Measurements from ENCODE around the gene PLPP1.
A peak's percentile ranks its signal among the peaks of the same experiment; 100 is the strongest.
"Not testable (repeated sequence)": the region's sequence is repeated elsewhere in the genome, so short reads cannot be mapped to it uniquely, and the experiment has no call there.

PLPP1 gene

DNA sequence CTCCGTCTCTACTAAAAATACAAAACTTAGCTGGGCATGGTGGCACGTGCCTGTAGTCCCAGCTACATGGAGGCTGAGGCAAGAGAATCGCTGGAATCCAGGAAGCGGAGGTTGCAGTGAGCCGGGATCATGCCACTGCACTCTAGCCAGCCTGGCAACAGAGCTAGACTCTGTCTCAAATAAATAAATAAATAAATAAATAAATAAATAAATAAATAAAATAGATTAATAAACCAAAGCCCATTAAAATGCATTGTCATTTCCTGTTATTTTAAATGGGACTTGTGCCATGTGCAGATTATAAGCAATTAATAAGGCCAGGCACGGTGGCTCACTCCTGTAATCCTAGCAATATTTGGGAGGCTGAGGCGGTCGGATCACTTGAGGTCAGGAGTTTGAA lies 2.6 kb upstream of the PLPP1 start:
- H3K27ac Mint-ChIP-seq; H3K36me3 Mint-ChIP-seq (ENCODE audit: low read depth); H3K4me3 Mint-ChIP-seq; H3K9me3 Mint-ChIP-seq; intact Hi-C loops (cut with micrococcal nuclease): not testable (repeated sequence)
- Mint-ChIP-seq H3K27me3 (peaks cover 30% of the 10 kb centered on the region), H3K4me1 (ENCODE audit: low read depth) (peaks cover 39% of the 10 kb centered on the region)

- Mint-ChIP-seq H3K27me3 (peaks cover 33% of the 10 kb centered on the region), H3K9me3 (no peaks in the 10 kb centered on the region), H3K36me3 (ENCODE audit: low read depth) (no peaks in the 10 kb centered on the region), H3K4me3 (peak overlapping the region; percentile 85), H3K4me1 (ENCODE audit: low read depth) (peaks cover 32% of the 10 kb centered on the region), H3K27ac (peak overlapping the region; percentile 74)
- intact Hi-C loops (cut with micrococcal nuclease), result no loop called here
These were observed 588 bp upstream of the PLPP1 start for GRCh38 chr5:55535199-55535905.

DNA sequence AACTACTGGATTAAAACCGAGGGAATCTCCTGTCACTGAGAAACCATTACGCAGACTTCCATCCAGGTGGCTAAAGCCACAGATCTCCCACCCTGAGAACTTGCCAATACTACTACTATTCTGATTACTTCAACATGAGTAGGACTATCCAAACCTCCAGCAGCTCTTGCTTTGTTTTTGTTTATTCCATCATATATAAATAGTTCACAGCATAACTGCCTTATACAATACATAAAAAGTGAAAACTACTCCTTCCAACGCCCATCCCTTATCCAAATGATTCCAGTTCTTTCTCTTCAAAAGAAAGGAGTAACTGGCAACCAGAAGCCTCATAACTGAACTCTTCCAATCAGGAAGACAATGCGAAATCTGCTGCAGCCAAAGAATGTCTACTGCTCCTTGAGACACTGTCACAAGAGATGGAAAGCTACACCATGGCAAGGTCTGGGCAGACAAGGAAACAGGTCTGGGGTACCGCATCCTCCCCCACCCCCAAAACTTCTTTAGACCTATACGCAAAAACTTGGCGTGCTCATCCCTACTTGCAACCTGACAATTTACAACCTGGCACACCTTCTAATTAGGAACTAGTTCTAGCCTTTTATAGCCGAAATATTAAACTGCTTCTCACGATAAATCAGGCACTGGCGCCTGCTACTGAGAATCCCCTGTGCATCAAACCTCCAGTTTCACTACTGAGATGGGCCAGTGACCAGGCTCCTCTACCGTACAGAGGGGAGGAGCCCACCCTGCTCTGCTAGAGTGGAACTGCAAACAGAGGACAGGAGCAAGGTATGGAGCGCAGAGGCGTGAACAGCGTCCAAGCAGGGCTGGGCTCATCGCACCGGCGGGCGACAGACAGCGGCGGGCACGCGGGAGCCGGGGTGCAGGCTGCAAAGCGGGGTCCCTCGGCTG lies 986 bp downstream of the PLPP1 start:
- peak overlapping the region; percentile 85 for H3K4me3 Mint-ChIP-seq
- peaks cover 24% of the 10 kb centered on the region for H3K4me1 Mint-ChIP-seq (ENCODE audit: low read depth)
- H3K9me3 Mint-ChIP-seq, result no peaks in the 10 kb centered on the region

GRCh38 chr5:55530669-55531068 lies 4.1 kb downstream of the PLPP1 start:
- no peaks in the 10 kb centered on the region for H3K9me3 Mint-ChIP-seq
- H3K4me3 Mint-ChIP-seq, result no peak overlapping the region
- intact Hi-C loops (cut with micrococcal nuclease), result no loop called here
- H3K36me3 Mint-ChIP-seq (ENCODE audit: low read depth), result no peaks in the 10 kb centered on the region
- H3K27ac Mint-ChIP-seq, result no peak overlapping the region
- H3K27me3 Mint-ChIP-seq, result peaks cover 34% of the 10 kb centered on the region
- H3K4me1 Mint-ChIP-seq (ENCODE audit: low read depth), result peaks cover 20% of the 10 kb centered on the region

More for the DNA sequence above, 986 bp downstream of the PLPP1 start:
- peak overlapping the region; percentile 74 for H3K27ac Mint-ChIP-seq
- H3K27me3 Mint-ChIP-seq, result peaks cover 33% of the 10 kb centered on the region
- intact Hi-C loops (cut with micrococcal nuclease), result no loop called here
- no peaks in the 10 kb centered on the region for H3K36me3 Mint-ChIP-seq (ENCODE audit: low read depth)

GRCh38 chr5:55524816-55525215 lies 9.9 kb downstream of the PLPP1 start:
- intact Hi-C loops (cut with micrococcal nuclease), result no loop called here
- H3K36me3 Mint-ChIP-seq (ENCODE audit: low read depth), result no peaks in the 10 kb centered on the region
- H3K27ac Mint-ChIP-seq, result no peak overlapping the region
- H3K4me3 Mint-ChIP-seq, result no peak overlapping the region
- H3K27me3 Mint-ChIP-seq, result peaks cover 9% of the 10 kb centered on the region
- no peaks in the 10 kb centered on the region for H3K4me1 Mint-ChIP-seq (ENCODE audit: low read depth)
- H3K9me3 Mint-ChIP-seq, result no peaks in the 10 kb centered on the region

- Mint-ChIP-seq H3K36me3 (ENCODE audit: low read depth) (no peaks in the 10 kb centered on the region), H3K4me3 (no peak overlapping the region), H3K27ac (no peak overlapping the region), H3K4me1 (ENCODE audit: low read depth) (no peaks in the 10 kb centered on the region), H3K27me3 (peaks cover 9% of the 10 kb centered on the region), H3K9me3 (no peaks in the 10 kb centered on the region)
- intact Hi-C loops (cut with micrococcal nuclease), result no loop called here
These were observed 11.5 kb downstream of the PLPP1 start for GRCh38 chr5:55523293-55523692.

DNA sequence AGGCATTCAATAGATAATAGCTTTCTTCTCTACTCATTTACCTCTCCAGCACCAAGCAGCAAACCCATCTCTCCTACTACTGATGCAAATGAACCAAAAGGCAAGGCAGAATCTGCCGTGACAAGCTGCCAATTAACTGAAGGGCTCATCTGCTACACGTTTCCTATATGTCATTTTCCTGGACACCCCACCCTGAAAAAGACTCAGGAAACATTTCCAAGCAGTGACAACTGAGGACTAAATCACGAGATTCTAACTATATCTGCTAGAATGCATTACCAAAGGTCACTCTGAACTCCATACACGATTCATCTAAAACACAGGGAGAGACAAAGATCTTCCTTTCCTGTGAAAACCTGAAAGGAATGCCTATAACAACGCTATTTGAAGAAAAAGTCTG lies 12.9 kb downstream of the PLPP1 start:
- Mint-ChIP-seq H3K36me3 (ENCODE audit: low read depth) (no peaks in the 10 kb centered on the region), H3K27me3 (peaks cover 9% of the 10 kb centered on the region), H3K9me3 (no peaks in the 10 kb centered on the region), H3K27ac (no peak overlapping the region), H3K4me1 (ENCODE audit: low read depth) (no peaks in the 10 kb centered on the region), H3K4me3 (no peak overlapping the region)
- intact Hi-C loops (cut with micrococcal nuclease), result no loop called here

DNA sequence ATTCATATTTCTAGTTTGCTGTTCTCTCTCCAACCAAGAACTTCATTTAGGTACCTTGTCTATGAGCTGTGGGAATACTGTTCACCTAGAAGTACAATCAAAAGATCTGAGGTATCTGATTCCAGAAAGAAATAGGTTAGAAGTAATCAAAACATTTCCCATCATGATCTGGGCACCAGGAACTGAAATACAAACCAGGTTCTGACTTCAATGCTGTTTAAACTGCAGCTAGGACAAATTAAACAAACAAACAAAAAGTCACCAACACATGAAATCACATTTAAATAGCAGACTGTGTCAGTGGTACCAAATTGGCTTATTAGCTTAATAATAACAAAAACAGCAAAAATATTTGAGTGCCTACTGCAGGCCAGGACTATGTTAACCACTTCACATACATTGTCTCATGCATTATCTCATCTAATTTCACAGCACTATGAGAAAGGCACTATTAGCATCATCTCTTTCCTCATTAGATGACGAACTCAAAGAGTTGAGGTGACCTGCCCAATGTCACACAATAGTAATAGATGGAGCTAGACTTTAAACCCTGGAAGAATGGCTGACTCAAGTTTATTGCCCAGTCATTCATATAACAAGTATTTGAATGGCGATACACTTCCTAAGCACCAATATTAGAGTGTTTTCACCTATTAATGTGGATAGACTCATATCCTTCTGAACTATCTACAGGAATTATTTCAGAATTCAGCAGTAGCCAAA lies 14.5 kb downstream of the PLPP1 start:
- no peaks in the 10 kb centered on the region for H3K9me3 Mint-ChIP-seq
- H3K27ac Mint-ChIP-seq, result no peak overlapping the region
- intact Hi-C loops (cut with micrococcal nuclease), result no loop called here
- peaks cover 3% of the 10 kb centered on the region for H3K27me3 Mint-ChIP-seq
- no peaks in the 10 kb centered on the region for H3K36me3 Mint-ChIP-seq (ENCODE audit: low read depth)
- H3K4me1 Mint-ChIP-seq (ENCODE audit: low read depth), result no peaks in the 10 kb centered on the region
- no peak overlapping the region for H3K4me3 Mint-ChIP-seq

GRCh38 chr5:55518831-55519390 lies 15.9 kb downstream of the PLPP1 start:
- H3K27me3 Mint-ChIP-seq, result peaks cover 3% of the 10 kb centered on the region
- no peaks in the 10 kb centered on the region for H3K4me1 Mint-ChIP-seq (ENCODE audit: low read depth)
- H3K4me3 Mint-ChIP-seq, result no peak overlapping the region
- no peaks in the 10 kb centered on the region for H3K9me3 Mint-ChIP-seq
- H3K36me3 Mint-ChIP-seq (ENCODE audit: low read depth), result no peaks in the 10 kb centered on the region
- intact Hi-C loops (cut with micrococcal nuclease), result no loop called here
- no peak overlapping the region for H3K27ac Mint-ChIP-seq

DNA sequence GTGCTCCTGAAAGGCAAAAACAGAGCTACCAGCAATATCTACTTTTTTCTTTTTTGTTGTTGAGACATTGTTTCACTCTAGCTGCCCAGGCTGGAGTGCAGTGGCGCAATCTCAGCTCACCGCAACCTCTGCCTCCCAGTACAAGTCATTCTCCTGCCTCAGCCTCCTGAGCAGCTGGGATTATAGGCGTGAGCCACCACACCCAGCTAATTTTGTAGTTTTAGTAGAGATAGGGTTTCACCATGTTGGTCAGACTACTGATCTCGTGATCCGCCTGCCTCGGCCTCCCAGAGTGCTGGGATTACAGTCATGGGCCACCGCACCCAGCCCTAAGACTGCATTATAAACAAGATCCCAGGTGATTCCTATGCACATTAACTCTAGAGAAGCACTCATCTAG lies 17.0 kb downstream of the PLPP1 start:
- Mint-ChIP-seq H3K4me1 (ENCODE audit: low read depth) (no peaks in the 10 kb centered on the region), H3K9me3 (no peaks in the 10 kb centered on the region), H3K27ac (no peak overlapping the region), H3K27me3 (peaks cover 3% of the 10 kb centered on the region), H3K4me3 (no peak overlapping the region), H3K36me3 (ENCODE audit: low read depth) (no peaks in the 10 kb centered on the region)
- intact Hi-C loops (cut with micrococcal nuclease), result no loop called here

DNA sequence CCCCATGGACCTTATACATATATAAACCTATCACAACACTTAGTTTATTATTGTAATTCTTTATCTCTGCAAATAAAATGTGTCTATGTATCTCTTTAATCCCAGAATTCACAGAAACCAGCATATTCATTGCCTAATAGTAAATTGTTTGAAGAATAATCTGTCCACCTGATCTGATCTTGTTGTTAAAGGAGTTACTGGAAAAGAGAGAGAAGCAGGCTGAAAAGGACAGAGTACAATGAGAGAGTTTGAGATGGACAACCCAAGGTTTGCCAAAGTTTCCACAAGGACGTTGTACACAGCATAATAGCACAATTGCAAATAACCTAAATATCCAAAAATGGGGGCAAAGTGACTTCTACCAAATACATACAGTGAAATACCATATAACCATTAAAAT lies 23.8 kb downstream of the PLPP1 start:
- Mint-ChIP-seq H3K4me3 (no peak overlapping the region), H3K4me1 (ENCODE audit: low read depth) (no peaks in the 10 kb centered on the region), H3K36me3 (ENCODE audit: low read depth) (no peaks in the 10 kb centered on the region), H3K27ac (no peak overlapping the region), H3K9me3 (no peaks in the 10 kb centered on the region), H3K27me3 (peaks cover 1% of the 10 kb centered on the region)
- intact Hi-C loops (cut with micrococcal nuclease), result no loop called here

DNA sequence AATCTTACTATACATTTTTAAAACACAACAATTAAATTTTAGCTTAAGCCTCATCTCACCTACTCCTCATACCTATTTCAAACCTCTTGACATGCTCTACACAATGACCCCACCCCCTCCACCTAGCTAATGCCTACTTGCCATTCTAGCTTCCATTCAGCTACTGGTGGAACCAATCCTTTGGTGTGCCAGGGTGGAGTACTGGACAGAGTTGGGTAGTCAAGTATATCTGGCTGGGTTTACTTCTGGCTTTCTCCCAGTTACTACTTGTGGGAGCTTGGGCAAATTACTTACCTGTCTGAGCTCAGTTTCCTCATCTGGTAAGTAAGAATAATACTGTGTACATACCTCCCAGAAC lies 24.3 kb downstream of the PLPP1 start:
- Mint-ChIP-seq H3K27me3 (peaks cover 5% of the 10 kb centered on the region), H3K9me3 (no peaks in the 10 kb centered on the region), H3K4me1 (ENCODE audit: low read depth) (no peaks in the 10 kb centered on the region), H3K27ac (no peak overlapping the region), H3K4me3 (no peak overlapping the region), H3K36me3 (ENCODE audit: low read depth) (no peaks in the 10 kb centered on the region)
- intact Hi-C loops (cut with micrococcal nuclease), result no loop called here

GRCh38 chr5:55509796-55510522 lies 24.8 kb downstream of the PLPP1 start:
- Mint-ChIP-seq H3K27ac (no peak overlapping the region), H3K36me3 (ENCODE audit: low read depth) (no peaks in the 10 kb centered on the region), H3K9me3 (no peaks in the 10 kb centered on the region), H3K4me3 (no peak overlapping the region), H3K4me1 (ENCODE audit: low read depth) (no peaks in the 10 kb centered on the region), H3K27me3 (peaks cover 8% of the 10 kb centered on the region)
- intact Hi-C loops (cut with micrococcal nuclease), result no loop called here

Measured in dendritic cell treated with granulocyte-macrophage colony-stimulating factor and Interleukin-4, amounts not matched to agents 40 ng/mL and 50 ng/mL, for 4 days (primary cell).